ENCODE measurements around the gene GOT1. TPM values are rescaled to one million over a fixed set of nuclear protein-coding genes. Genes with fewer than 3 reads are reported as not detected.

Gene GOT1
- total and polyA plus RNA-seq, 8 donors: 26.5 to 32.5 (median 29.5) TPM

DNA sequence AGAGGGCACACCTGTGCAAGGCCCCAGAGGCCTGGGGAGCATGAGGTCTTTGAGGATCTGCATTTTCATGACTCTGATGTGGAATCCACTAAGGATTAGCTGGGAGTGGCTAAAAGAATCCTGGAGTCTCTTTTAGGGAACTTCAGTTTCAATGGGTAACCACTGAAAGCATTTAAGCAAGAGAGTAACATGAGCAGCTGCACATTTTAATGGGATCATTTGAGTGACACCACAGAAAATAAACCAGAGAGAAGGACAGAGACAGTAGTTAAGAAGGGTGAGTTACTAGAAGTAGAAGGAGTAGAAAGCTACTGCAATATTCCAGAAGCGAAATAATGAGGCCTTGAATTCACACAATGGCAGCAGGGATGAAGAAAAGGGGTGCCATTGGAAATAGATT lies 5.2 kb downstream of the GOT1 start:
- no peak overlapping the region for H3K27ac ChIP-seq
- peaks cover 7 to 9% of the 10 kb centered on the region in 2 donors for H3K4me1 ChIP-seq
- DNase-seq (no peak), ATAC-seq (no peak)
- TF ChIP-seq, protein P1, sequence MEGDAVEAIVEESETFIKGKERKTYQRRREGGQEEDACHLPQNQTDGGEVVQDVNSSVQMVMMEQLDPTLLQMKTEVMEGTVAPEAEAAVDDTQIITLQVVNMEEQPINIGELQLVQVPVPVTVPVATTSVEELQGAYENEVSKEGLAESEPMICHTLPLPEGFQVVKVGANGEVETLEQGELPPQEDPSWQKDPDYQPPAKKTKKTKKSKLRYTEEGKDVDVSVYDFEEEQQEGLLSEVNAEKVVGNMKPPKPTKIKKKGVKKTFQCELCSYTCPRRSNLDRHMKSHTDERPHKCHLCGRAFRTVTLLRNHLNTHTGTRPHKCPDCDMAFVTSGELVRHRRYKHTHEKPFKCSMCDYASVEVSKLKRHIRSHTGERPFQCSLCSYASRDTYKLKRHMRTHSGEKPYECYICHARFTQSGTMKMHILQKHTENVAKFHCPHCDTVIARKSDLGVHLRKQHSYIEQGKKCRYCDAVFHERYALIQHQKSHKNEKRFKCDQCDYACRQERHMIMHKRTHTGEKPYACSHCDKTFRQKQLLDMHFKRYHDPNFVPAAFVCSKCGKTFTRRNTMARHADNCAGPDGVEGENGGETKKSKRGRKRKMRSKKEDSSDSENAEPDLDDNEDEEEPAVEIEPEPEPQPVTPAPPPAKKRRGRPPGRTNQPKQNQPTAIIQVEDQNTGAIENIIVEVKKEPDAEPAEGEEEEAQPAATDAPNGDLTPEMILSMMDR (IDR thresholded peaks at IDR 0.05): no peak
- peaks cover 0 to 16% of the 10 kb centered on the region in 2 donors for H3K36me3 ChIP-seq
- intact Hi-C loops (cut with DNase I): no loop called here
- no peaks in the 10 kb centered on the region for H3K27me3 ChIP-seq
- no peaks in the 10 kb centered on the region for H3K9me3 ChIP-seq
- no peak overlapping the region for H3K4me3 ChIP-seq

DNA sequence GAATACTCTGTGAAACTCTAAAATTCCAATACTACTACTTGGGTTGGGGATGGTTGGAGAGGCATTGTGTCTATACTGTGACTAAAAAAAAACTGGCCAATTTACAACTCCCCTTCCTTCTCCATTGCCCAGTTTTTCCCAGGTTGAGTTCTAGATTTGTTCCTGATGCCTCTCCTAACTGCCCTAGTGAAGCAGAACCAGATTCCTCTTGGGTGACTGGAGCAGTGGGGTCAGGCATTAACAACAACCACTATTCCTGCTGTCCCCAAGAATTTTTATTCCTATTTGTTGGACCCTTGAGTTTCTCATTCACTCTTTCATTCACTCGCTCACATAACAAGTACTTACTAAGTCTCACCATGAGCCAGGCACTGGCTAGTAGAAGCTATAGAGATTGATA lies 5.8 kb downstream of the GOT1 start:
- no peak overlapping the region for H3K4me3 ChIP-seq
- ATAC-seq: no peak
- H3K36me3 ChIP-seq: peaks cover 0 to 21% of the 10 kb centered on the region in 2 donors
- intact Hi-C loops (cut with DNase I): no loop called here
- no peak overlapping the region for H3K27ac ChIP-seq
- no peaks in the 10 kb centered on the region for H3K9me3 ChIP-seq
- H3K4me1 ChIP-seq: peaks cover 3 to 4% of the 10 kb centered on the region in 2 donors
- TF ChIP-seq, protein P1 (IDR thresholded peaks at IDR 0.05): no peak
- no peaks in the 10 kb centered on the region for H3K27me3 ChIP-seq
- no peak for DNase-seq

DNA sequence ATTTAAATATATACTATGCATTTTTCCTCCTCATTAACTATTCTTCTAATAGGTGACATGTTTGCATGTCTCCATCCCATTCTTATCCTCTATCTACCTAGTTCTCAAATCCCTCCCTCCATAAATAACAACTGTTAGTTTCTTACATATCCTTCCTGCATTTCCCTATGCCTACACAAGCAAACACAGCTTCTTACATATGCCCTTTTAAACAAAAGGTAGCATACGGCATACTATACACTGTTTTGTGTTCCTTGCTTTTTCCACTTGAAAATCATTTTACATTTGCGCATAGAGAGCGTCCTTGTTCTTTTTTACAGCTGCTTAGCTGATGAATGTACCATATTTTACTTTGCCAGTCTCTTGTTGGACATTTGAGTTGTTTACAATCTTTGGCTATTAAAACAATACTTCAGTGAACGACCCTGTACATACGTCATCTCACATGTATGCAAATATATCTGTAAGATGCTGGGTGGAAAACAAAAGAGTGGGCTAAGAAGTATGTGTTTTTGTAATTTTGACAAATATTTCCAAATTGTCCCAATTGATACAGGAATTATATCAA lies 7.8 kb downstream of the GOT1 start:
- Histone ChIP-seq H3K9me3 (no peaks in the 10 kb centered on the region), H3K36me3 (peaks cover 0 to 41% of the 10 kb centered on the region in 2 donors), H3K4me1 (no peaks in the 10 kb centered on the region), H3K4me3 (no peak overlapping the region), H3K27me3 (no peaks in the 10 kb centered on the region), H3K27ac (no peak overlapping the region)
- intact Hi-C loops (cut with DNase I): no loop called here
- TF ChIP-seq, protein P1 (IDR thresholded peaks at IDR 0.05): no peak
- no peak for ATAC-seq
- DNase-seq: no peak

DNA sequence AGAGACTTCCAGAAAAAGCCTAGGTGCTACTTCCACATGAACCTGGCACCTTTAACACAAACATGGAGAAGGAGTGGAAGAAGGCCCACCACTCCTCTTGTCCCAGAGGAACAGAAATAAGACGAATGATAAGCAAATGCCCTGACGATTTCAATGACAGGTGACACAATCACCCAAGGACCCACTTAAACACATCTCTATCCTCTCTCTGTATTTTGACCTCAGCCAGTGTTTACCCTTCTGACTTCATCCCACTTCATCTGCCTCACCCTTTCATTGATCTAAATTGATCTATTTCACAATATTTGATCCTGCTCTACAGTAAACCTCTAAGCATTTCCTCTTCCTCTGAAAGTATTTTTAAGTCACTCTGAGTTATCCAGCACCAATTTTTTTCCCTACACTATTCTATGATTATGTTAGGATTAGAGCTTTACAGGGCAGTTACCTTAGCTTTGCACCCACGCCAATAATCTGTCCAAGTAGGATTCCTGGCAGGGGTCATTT lies 9.1 kb downstream of the GOT1 start:
- no peak for DNase-seq
- intact Hi-C loops (cut with DNase I): no loop called here
- H3K4me3 ChIP-seq: no peak overlapping the region
- H3K27me3 ChIP-seq: no peaks in the 10 kb centered on the region
- TF ChIP-seq, protein P1 (IDR thresholded peaks at IDR 0.05): no peak
- no peak for ATAC-seq
- no peak overlapping the region for H3K27ac ChIP-seq
- H3K9me3 ChIP-seq: no peaks in the 10 kb centered on the region
- no peaks in the 10 kb centered on the region for H3K4me1 ChIP-seq
- H3K36me3 ChIP-seq: peaks cover 0 to 42% of the 10 kb centered on the region in 2 donors

DNA sequence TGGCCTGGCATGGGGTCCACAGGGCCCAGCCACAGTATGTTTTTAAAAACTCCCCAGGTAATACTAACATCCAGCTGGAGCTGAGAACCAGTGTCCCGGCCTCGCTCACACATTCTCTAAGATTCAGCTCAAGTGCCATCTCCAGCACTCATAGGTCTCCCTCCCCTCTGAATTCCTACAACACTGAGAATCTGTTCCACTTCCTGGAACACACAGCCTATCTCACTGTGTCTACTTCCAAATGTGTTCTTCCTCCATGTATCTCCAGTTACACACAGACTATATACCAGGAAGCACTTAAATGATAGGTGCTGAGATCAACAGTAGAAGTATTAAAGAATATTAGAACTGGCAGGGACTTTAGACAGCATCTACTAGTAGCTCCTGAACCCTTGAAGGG lies 10.7 kb downstream of the GOT1 start:
- ATAC-seq (peak; percentile 17), DNase-seq (no peak)
- H3K27me3 ChIP-seq: no peaks in the 10 kb centered on the region
- H3K27ac ChIP-seq: no peak overlapping the region
- H3K36me3 ChIP-seq: peaks cover 0 to 32% of the 10 kb centered on the region in 2 donors
- intact Hi-C loops (cut with DNase I): no loop called here
- H3K9me3 ChIP-seq: no peaks in the 10 kb centered on the region
- H3K4me3 ChIP-seq: no peak overlapping the region
- TF ChIP-seq, protein P1 (IDR thresholded peaks at IDR 0.05): no peak
- H3K4me1 ChIP-seq: no peaks in the 10 kb centered on the region

Measured in left lung (tissue), 10 donors.